RWPE2 (cell line): ENCODE results near the gene PIP5K1A.
"Not testable (repeated sequence)": the region's sequence is repeated elsewhere in the genome, so short reads cannot be mapped to it uniquely, and the experiment has no call there.

Experiments used
- ATAC-seq: fragments of 200-7000 bp; cut with Tn5 transposase; 3 replicates; pipeline ENCODE4 v1.9.1; 2021; ENCODE audit warnings: low read depth
- DNase-seq: peaks from one replicate; pipeline ENCODE4 v3.0.0-alpha.2; 2020; ENCODE audit warnings: low spot score
- H3K27ac ChIP-seq: fragments of 450-650 bp; 2 replicates; pipeline ENCODE4 v1.5.1; 2017; ENCODE audit warnings: mild to moderate bottlenecking; ENCODE audit not compliant: poor library complexity, severe bottlenecking
- H3K27me3 ChIP-seq: fragments of 250-450 bp; sonication (Bioruptor Pico); 2 replicates; pipeline ENCODE4 v1.5.1; 2021; ENCODE audit warnings: mild to moderate bottlenecking, moderate library complexity; ENCODE audit not compliant: insufficient read depth, poor library complexity, severe bottlenecking
- H3K36me3 ChIP-seq: fragments of 250-450 bp; sonication (Bioruptor Pico); 2 replicates; pipeline ENCODE4 v1.5.1; 2020; ENCODE audit warnings: low read depth, mild to moderate bottlenecking, moderate library complexity
- H3K4me1 ChIP-seq: fragments of 250-450 bp; sonication (Bioruptor Pico); 2 replicates; pipeline ENCODE4 v1.5.1; 2021; ENCODE audit warnings: mild to moderate bottlenecking, moderate library complexity; ENCODE audit not compliant: insufficient read depth, poor library complexity, severe bottlenecking
- H3K4me3 ChIP-seq: fragments of 250-450 bp; sonication (Bioruptor Pico); 2 replicates; pipeline ENCODE4 v1.5.1; 2021; ENCODE audit warnings: mild to moderate bottlenecking, moderate library complexity; ENCODE audit not compliant: severe bottlenecking
- H3K9me3 ChIP-seq: fragments of 250-450 bp; sonication (Bioruptor Pico); 2 replicates; pipeline ENCODE4 v1.5.1; 2021; ENCODE audit warnings: mild to moderate bottlenecking, moderate library complexity; ENCODE audit not compliant: severe bottlenecking
- TF ChIP-seq, protein P1 (sequence below): fragments of 450-650 bp; IDR thresholded peaks from one replicate; pipeline ENCODE4 v1.5.1; 2017; ENCODE audit warnings: mild to moderate bottlenecking, moderate library complexity; ENCODE audit not compliant: poor library complexity, severe bottlenecking

The PIP5K1A gene

DNA sequence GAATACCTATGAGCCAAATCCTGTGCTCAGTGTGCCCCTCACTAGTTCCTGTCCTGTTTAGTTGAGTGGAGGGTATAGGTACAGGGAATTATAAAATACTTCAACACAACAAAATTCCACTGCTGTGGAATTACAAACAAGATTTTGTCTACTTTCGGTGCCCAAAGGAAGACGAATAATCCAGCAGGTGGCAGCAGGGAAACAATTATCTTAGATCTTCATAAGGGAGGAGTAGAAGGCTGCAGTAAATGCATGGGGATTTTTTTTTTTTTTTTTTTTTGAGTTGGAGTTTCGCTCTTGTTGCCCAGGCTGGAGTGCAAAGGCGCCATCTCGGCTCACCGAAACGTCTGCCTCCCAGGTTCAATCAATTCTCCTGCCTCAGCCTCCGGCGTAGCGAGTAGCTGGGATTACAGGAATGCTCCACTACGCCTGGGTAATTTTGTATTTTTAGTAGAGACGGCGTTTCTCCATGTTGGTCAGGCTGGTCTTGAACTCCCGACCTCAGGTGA, 2.0 kb upstream of the PIP5K1A start:
- Histone ChIP-seq H3K36me3 (peaks cover 17% of the 10 kb centered on the region), H3K27me3 (no peaks in the 10 kb centered on the region), H3K4me3 (peak overlapping the region; percentile 41), H3K27ac (peak overlapping the region; percentile 96), H3K4me1 (peaks cover 18% of the 10 kb centered on the region), H3K9me3 (no peaks in the 10 kb centered on the region)
- TF ChIP-seq, protein P1, sequence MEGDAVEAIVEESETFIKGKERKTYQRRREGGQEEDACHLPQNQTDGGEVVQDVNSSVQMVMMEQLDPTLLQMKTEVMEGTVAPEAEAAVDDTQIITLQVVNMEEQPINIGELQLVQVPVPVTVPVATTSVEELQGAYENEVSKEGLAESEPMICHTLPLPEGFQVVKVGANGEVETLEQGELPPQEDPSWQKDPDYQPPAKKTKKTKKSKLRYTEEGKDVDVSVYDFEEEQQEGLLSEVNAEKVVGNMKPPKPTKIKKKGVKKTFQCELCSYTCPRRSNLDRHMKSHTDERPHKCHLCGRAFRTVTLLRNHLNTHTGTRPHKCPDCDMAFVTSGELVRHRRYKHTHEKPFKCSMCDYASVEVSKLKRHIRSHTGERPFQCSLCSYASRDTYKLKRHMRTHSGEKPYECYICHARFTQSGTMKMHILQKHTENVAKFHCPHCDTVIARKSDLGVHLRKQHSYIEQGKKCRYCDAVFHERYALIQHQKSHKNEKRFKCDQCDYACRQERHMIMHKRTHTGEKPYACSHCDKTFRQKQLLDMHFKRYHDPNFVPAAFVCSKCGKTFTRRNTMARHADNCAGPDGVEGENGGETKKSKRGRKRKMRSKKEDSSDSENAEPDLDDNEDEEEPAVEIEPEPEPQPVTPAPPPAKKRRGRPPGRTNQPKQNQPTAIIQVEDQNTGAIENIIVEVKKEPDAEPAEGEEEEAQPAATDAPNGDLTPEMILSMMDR, result peak; percentile 84
- no peak for DNase-seq
- ATAC-seq, result peak; percentile 40

DNA sequence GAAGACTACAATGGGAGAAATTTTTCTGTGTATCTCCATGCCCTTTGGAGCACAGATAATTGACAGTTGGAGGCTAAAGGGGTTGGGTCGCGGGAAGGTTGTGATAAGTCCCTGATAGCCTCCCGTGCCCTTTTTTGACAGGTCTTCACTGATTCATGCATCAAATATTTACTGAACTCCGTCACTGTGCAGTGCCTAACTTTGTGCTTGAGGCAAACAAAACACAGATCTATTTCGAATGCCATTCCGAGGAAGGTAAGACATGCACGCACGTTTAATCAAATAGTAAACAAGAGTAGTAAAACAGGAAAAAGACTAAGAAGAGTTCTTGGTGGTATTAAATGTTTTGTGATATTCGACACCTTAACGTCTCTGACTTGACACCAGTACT, 494 bp upstream of the PIP5K1A start:
- no peaks in the 10 kb centered on the region for H3K9me3 ChIP-seq
- TF ChIP-seq, protein P1, result no peak
- DNase-seq, result no peak
- H3K4me1 ChIP-seq, result peaks cover 28% of the 10 kb centered on the region
- H3K36me3 ChIP-seq, result peaks cover 30% of the 10 kb centered on the region
- peak overlapping the region; percentile 81 for H3K4me3 ChIP-seq
- peak overlapping the region; percentile 96 for H3K27ac ChIP-seq
- no peaks in the 10 kb centered on the region for H3K27me3 ChIP-seq
- ATAC-seq, result no peak

DNA sequence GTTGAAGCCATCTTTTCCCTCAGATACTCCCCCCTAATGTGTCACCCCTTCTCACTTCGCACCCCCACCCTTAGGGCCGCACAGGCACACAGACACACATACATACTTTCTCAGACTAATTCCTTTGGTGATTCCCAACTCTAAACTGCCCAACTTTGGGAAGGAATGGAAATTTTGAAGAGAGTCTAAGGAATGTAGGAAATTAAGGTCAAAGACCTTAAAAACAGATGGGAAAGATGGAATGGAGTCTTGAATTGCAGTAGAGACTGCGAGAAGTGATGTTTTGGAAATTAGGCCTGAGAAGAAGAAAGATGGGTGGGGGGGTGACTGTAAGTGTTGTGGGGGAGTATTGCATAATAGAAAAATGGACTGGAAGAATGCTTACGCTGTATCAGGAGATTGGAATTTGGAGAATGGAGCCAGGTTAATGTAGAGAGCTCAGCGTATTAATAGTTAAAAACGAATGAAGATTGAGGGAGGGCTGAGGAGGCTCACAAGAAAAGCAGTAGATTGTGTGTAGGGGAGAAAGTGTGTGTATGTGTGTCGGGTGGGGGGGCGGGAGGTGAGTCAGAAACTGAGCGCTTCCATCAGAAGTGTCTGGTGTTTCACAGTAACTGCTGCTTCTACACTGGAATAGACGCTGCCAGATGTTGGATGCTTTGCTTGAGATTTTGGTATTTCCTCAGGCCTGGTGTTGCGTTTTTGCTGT, 1.7 kb downstream of the PIP5K1A start:
- TF ChIP-seq, protein P1, result no peak
- Histone ChIP-seq H3K27ac (peak overlapping the region; percentile 96), H3K9me3 (no peaks in the 10 kb centered on the region), H3K4me1 (peaks cover 28% of the 10 kb centered on the region), H3K4me3 (peak overlapping the region; percentile 81), H3K27me3 (no peaks in the 10 kb centered on the region), H3K36me3 (peaks cover 46% of the 10 kb centered on the region)
- peak; percentile 64 for ATAC-seq
- no peak for DNase-seq

DNA sequence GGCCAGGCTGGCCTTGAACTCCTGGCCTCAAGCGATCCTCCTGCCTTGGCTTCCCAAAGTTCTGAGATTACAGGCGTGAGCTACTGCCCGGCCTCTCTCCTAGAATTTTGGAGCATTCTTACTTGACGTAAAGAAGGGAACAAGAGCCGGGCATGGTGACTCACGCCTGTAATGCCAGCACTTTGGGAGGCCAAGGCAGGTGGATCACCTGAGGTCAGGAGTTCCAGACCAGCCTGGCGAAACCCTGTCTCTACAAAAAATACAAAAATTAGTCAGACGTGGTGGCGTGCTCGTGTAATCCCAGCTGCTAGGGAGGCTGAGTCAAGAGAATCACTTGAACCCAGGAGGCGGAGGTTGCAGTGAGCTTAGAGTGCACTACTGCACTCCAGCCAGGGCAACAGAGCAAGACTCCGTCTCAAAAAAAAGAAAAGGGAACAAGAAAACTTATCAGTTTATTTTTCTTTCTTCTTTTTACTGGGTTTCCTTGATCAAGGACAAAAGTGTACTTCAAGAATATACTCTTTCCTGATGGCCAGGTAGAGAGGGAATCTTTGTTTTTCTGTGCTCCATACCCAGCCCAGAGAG, 7.1 kb downstream of the PIP5K1A start:
- not testable (repeated sequence) for H3K27ac ChIP-seq, DNase-seq, ATAC-seq, H3K4me3 ChIP-seq, H3K9me3 ChIP-seq, H3K27me3 ChIP-seq
- H3K36me3 ChIP-seq, result peaks cover 95% of the 10 kb centered on the region
- H3K4me1 ChIP-seq, result peaks cover 19% of the 10 kb centered on the region

DNA sequence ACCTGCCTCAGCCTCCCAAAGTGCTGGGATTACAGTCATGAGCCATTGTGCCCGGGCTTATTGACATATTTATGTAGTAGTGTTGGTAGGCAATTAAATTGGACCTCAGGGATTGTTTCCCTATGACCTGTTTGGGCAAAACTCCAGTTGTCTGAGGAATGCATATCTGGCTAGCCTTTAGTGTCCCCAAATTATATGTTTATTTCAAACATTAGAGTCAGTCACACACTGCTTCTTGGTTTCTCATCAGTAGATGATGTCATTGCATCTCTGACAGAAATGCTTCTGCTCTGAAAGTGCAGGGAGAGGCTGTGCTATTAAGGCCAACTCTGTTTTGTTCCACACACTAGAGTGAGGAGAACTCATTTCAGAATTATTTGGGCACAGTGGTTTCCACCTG, 12.5 kb downstream of the PIP5K1A start:
- H3K27ac ChIP-seq, result no peak overlapping the region

More for the DNA sequence above, 12.5 kb downstream of the PIP5K1A start:
- H3K9me3 ChIP-seq, result no peaks in the 10 kb centered on the region
- no peak; the same call in 2 of the 3 replicates for ATAC-seq
- peaks cover 7% of the 10 kb centered on the region for H3K4me1 ChIP-seq
- H3K27me3 ChIP-seq, result no peaks in the 10 kb centered on the region
- H3K36me3 ChIP-seq, result peaks cover 92% of the 10 kb centered on the region
- TF ChIP-seq, protein P1, result no peak
- DNase-seq, result no peak
- H3K4me3 ChIP-seq, result no peak overlapping the region
